ENCODE data around the gene LIMCH1.

Gene LIMCH1

DNA sequence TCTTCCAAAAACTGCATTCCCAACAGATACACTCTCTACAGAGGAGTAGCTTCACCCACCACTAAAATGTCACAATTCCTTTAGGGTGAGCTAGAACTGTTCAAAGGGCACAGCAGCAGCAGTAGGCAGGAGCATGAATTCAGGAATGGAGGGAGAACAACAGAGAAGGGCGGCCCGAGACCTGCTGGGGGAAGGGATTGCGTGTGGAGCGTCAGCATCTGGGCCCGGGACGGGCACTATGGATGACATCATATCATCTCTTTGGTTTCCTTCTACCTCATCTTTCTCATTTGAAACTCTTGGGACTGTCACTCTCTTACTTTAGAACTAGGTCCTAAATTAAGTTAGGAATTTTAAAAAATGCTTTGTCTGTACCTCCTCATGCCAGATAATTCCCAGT lies 115.6 kb downstream of the LIMCH1 start:
- DNase-seq (ENCODE audit: insufficient read length) (no peak), FAIRE-seq (no peak)
- TF ChIP-seq POLR2A (IDR thresholded peaks at IDR 0.05; ENCODE audit: low read depth, low read length), result no peak
- TF ChIP-seq POLR2AphosphoS5 (IDR thresholded peaks at IDR 0.05; ENCODE audit: low read depth, low read length), result no peak
- no peak for TF ChIP-seq TAF1 (IDR thresholded peaks at IDR 0.05; ENCODE audit: borderline replicate concordance, low read depth, low read length)

GRCh38 chr4:41655177-41655576 lies 117.2 kb downstream of the LIMCH1 start:
- TF ChIP-seq TAF1 (IDR thresholded peaks at IDR 0.05; ENCODE audit: borderline replicate concordance, low read depth, low read length) (no peak), POLR2AphosphoS5 (IDR thresholded peaks at IDR 0.05; ENCODE audit: low read depth, low read length) (no peak), POLR2A (IDR thresholded peaks at IDR 0.05; ENCODE audit: low read depth, low read length) (no peak)
- FAIRE-seq (no peak), DNase-seq (ENCODE audit: insufficient read length) (no peak)

DNA sequence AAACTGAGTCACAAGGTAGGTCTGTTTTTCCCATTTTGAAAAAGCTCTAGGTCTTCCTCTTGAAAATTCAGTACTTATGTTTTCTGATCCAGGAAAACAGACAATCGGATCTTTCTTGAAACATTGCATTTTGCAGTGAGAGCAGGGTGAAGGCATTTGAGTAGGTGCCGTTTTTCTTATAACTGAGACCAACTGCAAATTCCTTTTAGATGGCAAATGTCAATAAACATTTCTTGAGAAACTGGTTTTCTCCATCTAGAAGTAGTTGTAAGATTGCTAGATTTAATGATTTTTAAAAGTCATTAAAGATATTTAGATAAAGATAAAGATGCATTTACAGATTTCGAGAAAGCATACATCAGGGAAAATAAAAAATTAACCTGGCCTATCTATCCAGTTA lies 118.1 kb downstream of the LIMCH1 start:
- no peak for FAIRE-seq
- no peak for DNase-seq (ENCODE audit: insufficient read length)
- TF ChIP-seq TAF1 (IDR thresholded peaks at IDR 0.05; ENCODE audit: borderline replicate concordance, low read depth, low read length) (no peak), POLR2AphosphoS5 (IDR thresholded peaks at IDR 0.05; ENCODE audit: low read depth, low read length) (no peak), POLR2A (IDR thresholded peaks at IDR 0.05; ENCODE audit: low read depth, low read length) (no peak)

GRCh38 chr4:41656572-41657520 lies 118.9 kb downstream of the LIMCH1 start:
- FAIRE-seq, result no peak
- DNase-seq (ENCODE audit: insufficient read length), result no peak
- TF ChIP-seq TAF1 (IDR thresholded peaks at IDR 0.05; ENCODE audit: borderline replicate concordance, low read depth, low read length) (no peak), POLR2A (IDR thresholded peaks at IDR 0.05; ENCODE audit: low read depth, low read length) (no peak), POLR2AphosphoS5 (IDR thresholded peaks at IDR 0.05; ENCODE audit: low read depth, low read length) (no peak)

DNA sequence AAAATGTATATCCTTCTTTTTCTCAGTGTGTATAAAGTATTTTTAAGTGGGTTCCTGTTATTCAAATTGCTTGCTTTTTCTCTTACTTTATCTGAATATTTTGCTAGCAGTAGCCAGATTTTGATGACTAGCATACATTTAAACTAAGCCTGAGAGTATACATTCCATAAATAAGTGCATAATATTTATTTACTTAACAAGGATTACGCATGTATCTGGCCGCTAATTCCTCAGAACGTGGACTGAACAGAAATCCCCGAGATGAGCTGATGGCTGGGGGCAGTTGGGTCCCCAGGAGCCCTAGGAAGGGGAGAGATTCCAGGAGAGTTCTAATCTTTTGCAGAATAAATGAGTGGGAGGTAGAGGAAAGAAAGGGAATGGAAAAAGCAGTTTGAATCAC lies 119.6 kb downstream of the LIMCH1 start:
- TF ChIP-seq TAF1 (IDR thresholded peaks at IDR 0.05; ENCODE audit: borderline replicate concordance, low read depth, low read length) (no peak), POLR2A (IDR thresholded peaks at IDR 0.05; ENCODE audit: low read depth, low read length) (no peak), POLR2AphosphoS5 (IDR thresholded peaks at IDR 0.05; ENCODE audit: low read depth, low read length) (no peak)
- no peak for FAIRE-seq
- no peak for DNase-seq (ENCODE audit: insufficient read length)

DNA sequence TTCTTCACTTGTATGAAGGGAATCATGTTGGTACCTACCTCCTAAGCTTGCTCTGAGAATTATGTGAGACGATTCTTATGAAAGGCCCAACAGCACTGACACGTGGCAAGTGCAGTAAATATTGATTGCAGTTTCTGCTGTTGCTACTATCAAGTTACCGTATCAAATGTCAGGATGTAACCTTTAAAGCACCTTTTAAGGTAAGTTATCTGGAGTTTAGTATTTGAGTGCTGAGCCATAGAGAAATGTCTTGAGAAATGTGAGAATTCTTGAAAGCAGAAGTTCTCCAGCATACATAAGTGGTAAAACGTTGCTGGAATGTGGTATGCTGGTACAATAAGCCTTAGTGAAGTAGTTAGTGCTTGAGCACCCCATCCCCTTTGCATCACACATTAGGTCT lies 120.2 kb downstream of the LIMCH1 start:
- DNase-seq (ENCODE audit: insufficient read length), result no peak
- TF ChIP-seq POLR2AphosphoS5 (IDR thresholded peaks at IDR 0.05; ENCODE audit: low read depth, low read length) (no peak), TAF1 (IDR thresholded peaks at IDR 0.05; ENCODE audit: borderline replicate concordance, low read depth, low read length) (no peak), POLR2A (IDR thresholded peaks at IDR 0.05; ENCODE audit: low read depth, low read length) (no peak)
- FAIRE-seq, result no peak

DNA sequence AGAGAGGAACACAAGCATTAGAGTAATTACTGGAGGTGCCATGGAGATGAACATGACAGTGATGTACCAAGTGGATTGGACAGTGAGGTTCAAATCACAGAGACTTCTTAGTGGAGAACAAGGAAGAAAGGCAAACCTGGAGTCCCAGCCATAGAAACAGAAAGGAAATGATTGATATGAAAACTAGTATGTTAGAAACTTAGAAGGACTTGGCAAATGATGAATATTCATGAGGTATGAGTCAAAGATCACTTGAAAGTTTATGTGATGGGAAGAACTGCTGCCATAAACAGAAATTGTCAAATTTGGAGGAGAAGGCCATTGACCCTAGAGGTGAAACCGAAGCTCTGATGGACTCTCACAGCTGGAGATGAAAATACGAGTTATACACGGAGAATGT lies 122.4 kb downstream of the LIMCH1 start:
- no peak for FAIRE-seq
- no peak for DNase-seq (ENCODE audit: insufficient read length)
- no peak for TF ChIP-seq TAF1 (IDR thresholded peaks at IDR 0.05; ENCODE audit: borderline replicate concordance, low read depth, low read length)
- no peak for TF ChIP-seq POLR2AphosphoS5 (IDR thresholded peaks at IDR 0.05; ENCODE audit: low read depth, low read length)
- no peak for TF ChIP-seq POLR2A (IDR thresholded peaks at IDR 0.05; ENCODE audit: low read depth, low read length)

DNA sequence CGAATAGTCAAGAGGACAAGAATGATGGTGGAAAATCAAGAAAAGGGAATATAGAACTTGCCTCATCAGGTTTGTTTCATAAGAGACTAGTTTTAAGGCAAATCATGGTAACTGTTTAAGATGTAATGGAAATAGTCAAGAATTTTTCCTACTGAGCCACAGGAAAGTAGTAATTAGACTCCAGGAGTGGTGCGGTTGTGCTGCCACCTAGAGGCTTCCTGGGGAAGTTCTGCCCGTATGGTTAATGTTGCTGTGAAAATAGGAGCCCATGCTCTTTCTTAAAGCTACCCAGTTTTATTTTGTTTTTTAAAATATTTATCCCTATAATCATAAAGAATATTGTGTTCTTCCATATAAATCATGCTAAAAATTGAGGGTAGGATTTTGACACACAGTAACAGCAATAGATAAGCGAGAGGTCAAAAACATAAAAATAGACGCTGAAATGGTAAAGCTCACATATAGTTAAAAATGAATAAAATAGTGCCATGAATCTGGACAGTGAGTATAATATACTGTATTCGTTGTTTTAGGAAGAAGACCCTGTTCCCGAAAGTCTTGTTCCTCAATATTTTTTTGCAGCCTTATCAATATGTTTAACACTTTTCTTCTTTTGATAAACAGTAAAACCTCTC lies 123.6 kb downstream of the LIMCH1 start:
- no peak for FAIRE-seq
- TF ChIP-seq POLR2AphosphoS5 (IDR thresholded peaks at IDR 0.05; ENCODE audit: low read depth, low read length), result no peak
- TF ChIP-seq TAF1 (IDR thresholded peaks at IDR 0.05; ENCODE audit: borderline replicate concordance, low read depth, low read length), result no peak
- TF ChIP-seq POLR2A (IDR thresholded peaks at IDR 0.05; ENCODE audit: low read depth, low read length), result no peak
- no peak for DNase-seq (ENCODE audit: insufficient read length)

DNA sequence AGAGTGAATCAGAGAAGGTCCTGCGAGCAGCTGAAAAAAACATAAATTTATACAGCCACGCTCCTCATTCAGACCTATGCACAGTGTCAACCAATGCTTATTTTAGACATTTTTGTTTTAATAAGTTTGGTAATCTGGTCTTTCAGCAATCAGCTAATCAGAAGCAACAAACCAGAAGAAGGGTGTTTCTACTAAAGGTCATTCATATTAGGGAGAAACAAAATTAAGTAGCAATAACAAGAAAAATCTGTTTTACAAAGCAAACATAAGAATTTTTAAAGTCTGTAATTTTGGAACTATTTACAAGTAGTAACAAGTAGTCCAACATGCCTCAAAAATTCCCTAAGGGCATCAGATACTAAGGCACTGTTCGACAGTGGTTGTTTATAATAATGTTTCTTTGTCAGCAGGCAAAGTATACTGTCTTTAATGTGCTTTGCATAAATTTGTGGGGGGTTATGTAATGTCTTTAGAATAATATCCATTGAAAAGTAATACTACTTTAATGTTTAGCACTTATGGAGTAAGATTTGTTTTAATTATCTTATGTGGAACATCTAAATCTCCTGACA lies 127.8 kb downstream of the LIMCH1 start:
- FAIRE-seq (no peak), DNase-seq (ENCODE audit: insufficient read length) (no peak)
- TF ChIP-seq TAF1 (IDR thresholded peaks at IDR 0.05; ENCODE audit: borderline replicate concordance, low read depth, low read length) (no peak), POLR2AphosphoS5 (IDR thresholded peaks at IDR 0.05; ENCODE audit: low read depth, low read length) (no peak), POLR2A (IDR thresholded peaks at IDR 0.05; ENCODE audit: low read depth, low read length) (no peak)

- DNase-seq (ENCODE audit: insufficient read length), result no peak
- FAIRE-seq, result no peak
- TF ChIP-seq TAF1 (IDR thresholded peaks at IDR 0.05; ENCODE audit: borderline replicate concordance, low read depth, low read length), result no peak
- TF ChIP-seq POLR2AphosphoS5 (IDR thresholded peaks at IDR 0.05; ENCODE audit: low read depth, low read length), result no peak
- TF ChIP-seq POLR2A (IDR thresholded peaks at IDR 0.05; ENCODE audit: low read depth, low read length), result no peak
Measured at GRCh38 chr4:41668024-41668423, 130.1 kb downstream of the LIMCH1 start.

DNA sequence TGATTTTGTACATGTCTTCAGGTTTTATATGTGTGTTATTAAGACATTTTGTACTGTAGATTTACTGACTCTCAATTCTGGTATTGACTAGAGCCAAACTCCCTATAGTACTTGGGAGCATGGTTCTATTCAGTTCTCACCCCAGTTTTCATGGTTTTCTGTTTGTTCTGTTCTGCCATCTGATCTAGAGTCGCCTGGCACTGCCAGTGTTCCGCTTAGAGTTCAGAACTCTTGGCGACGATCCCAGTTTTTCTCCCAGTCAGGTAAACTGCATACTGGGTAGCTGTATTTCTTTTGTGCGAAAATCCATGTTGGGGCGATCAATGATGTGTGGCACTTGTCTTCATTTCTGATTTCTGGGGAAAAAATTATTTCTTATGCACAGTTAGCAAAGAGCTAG lies 132.6 kb downstream of the LIMCH1 start:
- DNase-seq (ENCODE audit: insufficient read length), result no peak
- no peak for FAIRE-seq
- TF ChIP-seq POLR2A (IDR thresholded peaks at IDR 0.05; ENCODE audit: low read depth, low read length) (no peak), TAF1 (IDR thresholded peaks at IDR 0.05; ENCODE audit: borderline replicate concordance, low read depth, low read length) (no peak), POLR2AphosphoS5 (IDR thresholded peaks at IDR 0.05; ENCODE audit: low read depth, low read length) (no peak)
